Measurements from ENCODE around the gene OR5B2.
"Not testable (repeated sequence)": the region's sequence is repeated elsewhere in the genome, so short reads cannot be mapped to it uniquely, and the experiment has no call there.

OR5B2 gene

GRCh38 chr11:58406774-58407173 is 21.1 kb downstream of the OR5B2 start, which contains the start of gene OR5B3:
OR5B3 (minus strand) TSS chr11:58406874; CDS start chr11:58403409, 3,465 bp downstream.
- Histone ChIP-seq H3K27ac (ENCODE audit: low read length) (no peak within 1 kb of the TSS), H3K4me3 (ENCODE audit: low read length) (no peak within 1 kb of the TSS), H3K4me1 (ENCODE audit: control insufficient read depth, low read depth, low read length) (no peaks in the 10 kb centered on the region), H3K9me3 (ENCODE audit: control insufficient read depth, low read depth, low read length) (no peaks in the 10 kb centered on the region), H3K9ac (ENCODE audit: low read length) (no peak within 1 kb of the TSS), H3K27me3 (ENCODE audit: control insufficient read depth, insufficient read depth, low read length) (no peaks in the 10 kb centered on the region), H3K36me3 (ENCODE audit: control insufficient read depth, low read depth, low read length) (no peaks in the 10 kb centered on the region)

GRCh38 chr11:58399622-58400021 is 28.3 kb downstream of the OR5B2 start:
- not testable (repeated sequence) for H3K27ac ChIP-seq (ENCODE audit: low read length); H3K4me1 ChIP-seq (ENCODE audit: control insufficient read depth, low read depth, low read length); H3K4me3 ChIP-seq (ENCODE audit: low read length); H3K9me3 ChIP-seq (ENCODE audit: control insufficient read depth, low read depth, low read length); H3K9ac ChIP-seq (ENCODE audit: low read length); H3K36me3 ChIP-seq (ENCODE audit: control insufficient read depth, low read depth, low read length); H3K27me3 ChIP-seq (ENCODE audit: control insufficient read depth, insufficient read depth, low read length)

GRCh38 chr11:58395581-58395980 is 32.3 kb downstream of the OR5B2 start:
- H3K4me1 ChIP-seq (ENCODE audit: control insufficient read depth, low read depth, low read length), result no peaks in the 10 kb centered on the region
- H3K27ac ChIP-seq (ENCODE audit: low read length), result no peak overlapping the region
- peaks cover 10% of the 10 kb centered on the region for H3K9me3 ChIP-seq (ENCODE audit: control insufficient read depth, low read depth, low read length)
- H3K4me3 ChIP-seq (ENCODE audit: low read length), result no peak overlapping the region
- no peaks in the 10 kb centered on the region for H3K36me3 ChIP-seq (ENCODE audit: control insufficient read depth, low read depth, low read length)
- no peaks in the 10 kb centered on the region for H3K27me3 ChIP-seq (ENCODE audit: control insufficient read depth, insufficient read depth, low read length)
- H3K9ac ChIP-seq (ENCODE audit: low read length), result no peak overlapping the region

GRCh38 chr11:58394195-58394594 is 33.7 kb downstream of the OR5B2 start:
- Histone ChIP-seq H3K9ac (ENCODE audit: low read length) (no peak overlapping the region), H3K27ac (ENCODE audit: low read length) (no peak overlapping the region), H3K27me3 (ENCODE audit: control insufficient read depth, insufficient read depth, low read length) (no peaks in the 10 kb centered on the region), H3K4me1 (ENCODE audit: control insufficient read depth, low read depth, low read length) (no peaks in the 10 kb centered on the region), H3K4me3 (ENCODE audit: low read length) (no peak overlapping the region), H3K9me3 (ENCODE audit: control insufficient read depth, low read depth, low read length) (peaks cover 10% of the 10 kb centered on the region), H3K36me3 (ENCODE audit: control insufficient read depth, low read depth, low read length) (no peaks in the 10 kb centered on the region)

GRCh38 chr11:58392746-58393145 is 35.2 kb downstream of the OR5B2 start:
- H3K9me3 ChIP-seq (ENCODE audit: control insufficient read depth, low read depth, low read length), result peaks cover 10% of the 10 kb centered on the region
- H3K36me3 ChIP-seq (ENCODE audit: control insufficient read depth, low read depth, low read length), result no peaks in the 10 kb centered on the region
- no peaks in the 10 kb centered on the region for H3K4me1 ChIP-seq (ENCODE audit: control insufficient read depth, low read depth, low read length)
- H3K27me3 ChIP-seq (ENCODE audit: control insufficient read depth, insufficient read depth, low read length), result no peaks in the 10 kb centered on the region
- H3K27ac ChIP-seq (ENCODE audit: low read length), result no peak overlapping the region
- no peak overlapping the region for H3K9ac ChIP-seq (ENCODE audit: low read length)
- no peak overlapping the region for H3K4me3 ChIP-seq (ENCODE audit: low read length)

GRCh38 chr11:58391879-58392278 is 36.0 kb downstream of the OR5B2 start:
- Histone ChIP-seq H3K4me1 (ENCODE audit: control insufficient read depth, low read depth, low read length) (no peaks in the 10 kb centered on the region), H3K4me3 (ENCODE audit: low read length) (no peak overlapping the region), H3K9ac (ENCODE audit: low read length) (no peak overlapping the region), H3K36me3 (ENCODE audit: control insufficient read depth, low read depth, low read length) (no peaks in the 10 kb centered on the region), H3K27me3 (ENCODE audit: control insufficient read depth, insufficient read depth, low read length) (no peaks in the 10 kb centered on the region), H3K9me3 (ENCODE audit: control insufficient read depth, low read depth, low read length) (peaks cover 10% of the 10 kb centered on the region), H3K27ac (ENCODE audit: low read length) (no peak overlapping the region)

GRCh38 chr11:58390551-58391063 is 37.3 kb downstream of the OR5B2 start:
- Histone ChIP-seq H3K9me3 (ENCODE audit: control insufficient read depth, low read depth, low read length) (peaks cover 10% of the 10 kb centered on the region), H3K27ac (ENCODE audit: low read length) (no peak overlapping the region), H3K4me1 (ENCODE audit: control insufficient read depth, low read depth, low read length) (no peaks in the 10 kb centered on the region), H3K36me3 (ENCODE audit: control insufficient read depth, low read depth, low read length) (no peaks in the 10 kb centered on the region), H3K27me3 (ENCODE audit: control insufficient read depth, insufficient read depth, low read length) (no peaks in the 10 kb centered on the region), H3K9ac (ENCODE audit: low read length) (no peak overlapping the region), H3K4me3 (ENCODE audit: low read length) (no peak overlapping the region)
